Measurements from ENCODE around the gene GUCY2F. TPM values are rescaled to one million over a fixed set of nuclear protein-coding genes. Genes with fewer than 3 reads are reported as not detected.

Gene GUCY2F
- total RNA-seq (under 1 TPM; 0.55 to 0.56 TPM), polyA plus RNA-seq (ENCODE audit: insufficient read depth, low read depth, low replicate concordance) (0.32 TPM)
- long read RNA-seq, donor 1: 0 reads
- long read RNA-seq, donor 2: 0 reads

- Histone ChIP-seq H3K4me3 (no peak within 1 kb of the TSS), H3K36me3 (ENCODE audit: low read depth, missing control alignments) (no peaks in the 10 kb centered on the region), H3K27me3 (no peaks in the 10 kb centered on the region), H3K27ac (no peak within 1 kb of the TSS), H3K4me1 (no peaks in the 10 kb centered on the region), H3K9me3 (no peaks in the 10 kb centered on the region)
- DNase-seq: no peak
- intact Hi-C loops (cut with DNase I; ENCODE audit: low total_unique reads): no loop called here
- 82 to 83% methylated on average over 4 of the region's 4 CpGs for WGBS, 2 donors
- TF ChIP-seq, protein P1, sequence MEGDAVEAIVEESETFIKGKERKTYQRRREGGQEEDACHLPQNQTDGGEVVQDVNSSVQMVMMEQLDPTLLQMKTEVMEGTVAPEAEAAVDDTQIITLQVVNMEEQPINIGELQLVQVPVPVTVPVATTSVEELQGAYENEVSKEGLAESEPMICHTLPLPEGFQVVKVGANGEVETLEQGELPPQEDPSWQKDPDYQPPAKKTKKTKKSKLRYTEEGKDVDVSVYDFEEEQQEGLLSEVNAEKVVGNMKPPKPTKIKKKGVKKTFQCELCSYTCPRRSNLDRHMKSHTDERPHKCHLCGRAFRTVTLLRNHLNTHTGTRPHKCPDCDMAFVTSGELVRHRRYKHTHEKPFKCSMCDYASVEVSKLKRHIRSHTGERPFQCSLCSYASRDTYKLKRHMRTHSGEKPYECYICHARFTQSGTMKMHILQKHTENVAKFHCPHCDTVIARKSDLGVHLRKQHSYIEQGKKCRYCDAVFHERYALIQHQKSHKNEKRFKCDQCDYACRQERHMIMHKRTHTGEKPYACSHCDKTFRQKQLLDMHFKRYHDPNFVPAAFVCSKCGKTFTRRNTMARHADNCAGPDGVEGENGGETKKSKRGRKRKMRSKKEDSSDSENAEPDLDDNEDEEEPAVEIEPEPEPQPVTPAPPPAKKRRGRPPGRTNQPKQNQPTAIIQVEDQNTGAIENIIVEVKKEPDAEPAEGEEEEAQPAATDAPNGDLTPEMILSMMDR (IDR thresholded peaks at IDR 0.05): no peak
- no peak for TF ChIP-seq POLR2A (IDR thresholded peaks at IDR 0.05)
Observed at GRCh38 chrX:109481986-109482385, at the start of gene GUCY2F. TSS of gene GUCY2F (minus strand) at chrX:109482086. CDS start at chrX:109475936, 6,150 bp downstream.

- no peak overlapping the region for H3K27ac ChIP-seq
- intact Hi-C loops (cut with DNase I; ENCODE audit: low total_unique reads): no loop called here
- H3K4me3 ChIP-seq: no peak overlapping the region
- DNase-seq: no peak
- no peaks in the 10 kb centered on the region for H3K27me3 ChIP-seq
- no peak for TF ChIP-seq POLR2A (IDR thresholded peaks at IDR 0.05)
- TF ChIP-seq, protein P1 (IDR thresholded peaks at IDR 0.05): no peak
- H3K36me3 ChIP-seq (ENCODE audit: low read depth, missing control alignments): no peaks in the 10 kb centered on the region
- no peaks in the 10 kb centered on the region for H3K4me1 ChIP-seq
- 57 to 84% methylated on average over 1 of the region's 1 CpG for WGBS, 2 donors
- no peaks in the 10 kb centered on the region for H3K9me3 ChIP-seq
Observed at GRCh38 chrX:109519001-109519400, 37.1 kb upstream of the GUCY2F start.

DNA sequence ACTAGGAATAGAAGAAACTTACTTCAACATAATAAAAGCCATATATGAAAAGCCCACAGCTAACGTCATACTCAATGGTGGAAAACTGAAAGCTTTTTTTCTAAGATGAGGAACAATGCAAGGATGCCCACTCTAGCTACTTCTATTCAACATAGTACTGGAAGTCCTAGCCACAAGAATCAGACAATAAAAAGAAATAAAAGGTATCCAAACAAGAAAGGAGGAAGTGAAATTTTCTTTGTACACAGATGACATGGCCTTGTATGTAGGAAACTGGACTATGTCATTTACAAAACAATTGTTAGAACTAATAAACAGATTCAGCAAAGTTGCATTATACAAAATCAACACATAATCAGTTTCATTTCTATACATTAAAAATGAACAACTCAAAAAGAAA is 29.2 kb upstream of the GUCY2F start:
- no peak for DNase-seq
- no peaks in the 10 kb centered on the region for H3K27me3 ChIP-seq
- no peak overlapping the region for H3K4me3 ChIP-seq
- WGBS, 2 donors: 82 to 88% methylated on average over 1 of the region's 1 CpG
- H3K36me3 ChIP-seq (ENCODE audit: low read depth, missing control alignments): no peaks in the 10 kb centered on the region
- TF ChIP-seq, protein P1 (IDR thresholded peaks at IDR 0.05): no peak
- TF ChIP-seq POLR2A (IDR thresholded peaks at IDR 0.05): no peak
- no peaks in the 10 kb centered on the region for H3K9me3 ChIP-seq
- H3K27ac ChIP-seq: no peak overlapping the region
- intact Hi-C loops (cut with DNase I; ENCODE audit: low total_unique reads): no loop called here
- no peaks in the 10 kb centered on the region for H3K4me1 ChIP-seq

DNA sequence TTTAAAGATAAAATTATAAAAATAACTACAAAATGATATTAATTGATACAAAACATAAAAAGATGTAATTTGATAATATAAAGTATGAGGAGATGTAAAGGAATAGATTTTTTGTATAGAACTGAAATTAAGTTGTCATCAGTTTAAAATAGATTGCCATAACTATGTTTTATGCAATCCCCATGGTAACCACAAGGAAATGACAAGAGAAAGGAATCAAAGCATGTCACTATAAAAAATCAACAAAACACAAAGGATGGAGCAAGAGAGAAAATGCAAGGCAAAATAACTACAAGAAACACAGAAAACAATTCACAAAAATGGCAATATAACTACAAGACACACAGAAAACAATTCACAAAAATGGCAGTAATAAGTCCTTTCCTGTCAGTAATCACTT is 27.0 kb upstream of the GUCY2F start:
- no peaks in the 10 kb centered on the region for H3K27me3 ChIP-seq
- no peak for DNase-seq
- H3K27ac ChIP-seq: no peak overlapping the region
- H3K9me3 ChIP-seq: no peaks in the 10 kb centered on the region
- H3K4me1 ChIP-seq: no peaks in the 10 kb centered on the region
- no peak for TF ChIP-seq POLR2A (IDR thresholded peaks at IDR 0.05)
- TF ChIP-seq, protein P1 (IDR thresholded peaks at IDR 0.05): no peak
- intact Hi-C loops (cut with DNase I; ENCODE audit: low total_unique reads): no loop called here
- H3K36me3 ChIP-seq (ENCODE audit: low read depth, missing control alignments): no peaks in the 10 kb centered on the region
- no peak overlapping the region for H3K4me3 ChIP-seq

GRCh38 chrX:109501176-109501575 is 19.3 kb upstream of the GUCY2F start:
- Histone ChIP-seq H3K4me3 (no peak overlapping the region), H3K36me3 (ENCODE audit: low read depth, missing control alignments) (no peaks in the 10 kb centered on the region), H3K4me1 (no peaks in the 10 kb centered on the region), H3K27me3 (no peaks in the 10 kb centered on the region), H3K9me3 (no peaks in the 10 kb centered on the region), H3K27ac (no peak overlapping the region)
- DNase-seq: no peak
- no peak for TF ChIP-seq POLR2A (IDR thresholded peaks at IDR 0.05)
- TF ChIP-seq, protein P1 (IDR thresholded peaks at IDR 0.05): no peak
- intact Hi-C loops (cut with DNase I; ENCODE audit: low total_unique reads): no loop called here
- 76 to 83% methylated on average over 3 of the region's 3 CpGs for WGBS, 2 donors
